Adrenal gland (tissue), 12 donors: ENCODE measurements around the gene STRADB. TPM values are rescaled to one million over a fixed set of nuclear protein-coding genes. Genes with fewer than 3 reads are reported as not detected.

Experiments used
- DNase-seq, 7 donors: peaks; one replicate each; pipeline ENCODE4 v3.0.0-alpha.2; 2019 to 2020
- H3K27ac ChIP-seq, 5 donors: fragments of 200-600 bp; sonication (generic) in 4 of 5; 1 replicate in 3 of 5; 2 replicates in 2 of 5; pipeline versions ENCODE4 v1.5.1 to v1.8.0; 2016 to 2020; ENCODE audit warnings: mild to moderate bottlenecking in 1 of 5
- H3K27me3 ChIP-seq: fragments of 200-600 bp; 2 replicates; pipeline ENCODE4 v1.8.0; 2021
- H3K36me3 ChIP-seq, 2 donors: fragments of 200-600 bp; replicated peaks in 1 of 2; 1 replicate in 1 of 2; 2 replicates in 1 of 2; pipeline versions ENCODE4 v1.5.1 to v1.8.0; 2018 to 2022
- H3K4me1 ChIP-seq, 2 donors: fragments of 200-600 bp; replicated peaks in 1 of 2; 1 replicate in 1 of 2; 2 replicates in 1 of 2; pipeline versions ENCODE4 v1.5.1 to v1.8.0; 2018 to 2021
- H3K4me3 ChIP-seq, 4 donors: fragments of 200-600 bp; sonication (generic) in 3 of 4; one replicate each; pipeline ENCODE4 v1.5.1; 2016 to 2018
- H3K9me3 ChIP-seq, 3 donors: fragments of 200-600 bp; sonication (generic) in 1 of 3; replicated peaks in 1 of 3; 1 replicate in 2 of 3; 2 replicates in 1 of 3; pipeline versions ENCODE4 v1.5.1 to v1.8.0; 2016 to 2021
- CTCF ChIP-seq, 6 experiments: fragments of 450-650 bp in 4 of 6; fragments of 200-600 bp in 2 of 6; sonication (generic) in 1 of 6; IDR thresholded peaks; 1 replicate in 5 of 6; 2 replicates in 1 of 6; pipeline versions ENCODE4 v1.5.1 to v1.8.0; 2016 to 2021; ENCODE audit warnings: antibody characterized with exemption in 6 of 6, mild to moderate bottlenecking in 2 of 6, moderate library complexity in 1 of 6
- POLR2A ChIP-seq, 2 donors: fragments of 450-650 bp; IDR thresholded peaks; one replicate each; pipeline ENCODE4 v1.6.1; 2017; ENCODE audit warnings: antibody characterized with exemption in 2 of 2, mild to moderate bottlenecking in 2 of 2, moderate library complexity in 1 of 2
- WGBS, 4 donors: extraction: QIAGEN DNeasy Blood & Tissue Kit in 2 of 4; methylation state at CpG; one replicate each; pipeline versions ENCODE4 v1.1.5 to v1.1.7; 2013 to 2017; 5-methylcytosine and 5-hydroxymethylcytosine counted together
- intact Hi-C, 2 donors: fragments of 100-400 bp; cut with DNase I; formaldehyde crosslinking; loops; one replicate each; pipeline versions ENCODE4 v1.14.1 to v1.15.0; 2022 to 2023
- polyA plus RNA-seq, 3 donors: library from polyadenylated mRNA; stranded (reverse); fragments of 200-250 nt in 2 of 3; fragments of 350-450 nt in 1 of 3; fragmentation: Illumina TruSeq in 1 of 3; extraction: RNeasy Lipid Tissue Mini Kit (QIAGEN cat#74804) in 1 of 3; gene quantifications; one replicate each; pipeline ENCODE4 v1.2.3, GENCODE V29; 2013 to 2014
- total RNA-seq, 9 donors: library from RNA; depleted of rRNA in 4 of 9; stranded (reverse); fragments of >200 nt in 4 of 9; fragments of 120-200 nt in 1 of 9; fragmentation: NEBNext Ultra II Directional in 1 of 9; extraction: Animal tissue kit (Norgen Biotek cat#: 25700) in 1 of 9; gene quantifications; one replicate each; pipeline versions ENCODE4 v1.1.0 to v1.2.4, GENCODE V29; 2013 to 2023
- donor health status: healthy with polysubstance abuse.
- donor health status: Bipolar disorder and iron deficiency.
- donor health status: DM: yes; HTN: yes; CAD: no.
- donor health status: DM: no; HTN: no; CAD: no.
- donor health status: DM: no; HTN: no; CAD: no.
- donor health status: DM: yes; HTN: yes; CAD: no.

STRADB gene
- total and polyA plus RNA-seq, 12 donors = 51.2 to 154 (median 95.0) TPM

GRCh38 chr2:201402651-201403562 is 48.6 kb upstream of the STRADB start:
- H3K4me3 ChIP-seq = no peak overlapping the region
- H3K36me3 ChIP-seq = peaks cover 0 to 1% of the 10 kb centered on the region in 2 donors
- 52 to 61% (median 59%) methylated on average over 6 of the region's 6 CpGs for WGBS, 4 donors
- H3K4me1 ChIP-seq = peaks cover 13 to 37% of the 10 kb centered on the region in 2 donors
- no peaks in the 10 kb centered on the region for H3K9me3 ChIP-seq
- no peak for DNase-seq
- H3K27me3 ChIP-seq = no peaks in the 10 kb centered on the region
- H3K27ac ChIP-seq = peak overlapping the region; percentile 7 to 61 (median 51)
- TF ChIP-seq POLR2A (IDR thresholded peaks at IDR 0.05) (no peak), CTCF (IDR thresholded peaks at IDR 0.05) (no peak)
- intact Hi-C loops = no loop called here

GRCh38 chr2:201403880-201404279 is 47.7 kb upstream of the STRADB start:
- H3K9me3 ChIP-seq = no peaks in the 10 kb centered on the region
- H3K27ac ChIP-seq = peak overlapping the region in 4 of 5 donors; percentile 4 to 61 (median 30)
- H3K4me1 ChIP-seq = peaks cover 13 to 37% of the 10 kb centered on the region in 2 donors
- no peaks in the 10 kb centered on the region for H3K27me3 ChIP-seq
- H3K36me3 ChIP-seq = no peaks in the 10 kb centered on the region
- TF ChIP-seq POLR2A (IDR thresholded peaks at IDR 0.05) (no peak), CTCF (IDR thresholded peaks at IDR 0.05) (no peak)
- WGBS, 4 donors = 92 to 94% (median 92%) methylated on average over 3 of the region's 3 CpGs
- intact Hi-C loops = no loop called here
- no peak for DNase-seq
- no peak overlapping the region for H3K4me3 ChIP-seq

GRCh38 chr2:201404699-201405280 is 46.8 kb upstream of the STRADB start:
- 82 to 92% (median 87%) methylated on average over 3 of the region's 3 CpGs for WGBS, 4 donors
- DNase-seq = no peak
- H3K27ac ChIP-seq = peak overlapping the region in 1 of 5 donors; percentile 63
- H3K36me3 ChIP-seq = no peaks in the 10 kb centered on the region
- intact Hi-C loops = no loop called here
- no peaks in the 10 kb centered on the region for H3K27me3 ChIP-seq
- H3K4me3 ChIP-seq = no peak overlapping the region
- H3K9me3 ChIP-seq = no peaks in the 10 kb centered on the region
- TF ChIP-seq CTCF (IDR thresholded peaks at IDR 0.05) (no peak), POLR2A (IDR thresholded peaks at IDR 0.05) (no peak)
- peaks cover 13 to 45% of the 10 kb centered on the region in 2 donors for H3K4me1 ChIP-seq

- intact Hi-C loops = no loop called here
- H3K4me3 ChIP-seq = peak overlapping the region in 1 of 4 donors; percentile 8
- H3K27ac ChIP-seq = peak overlapping the region in 2 of 5 donors; percentile 49 to 63
- no peaks in the 10 kb centered on the region for H3K9me3 ChIP-seq
- 20 to 25% (median 24%) methylated on average over 3 of the region's 3 CpGs for WGBS, 4 donors
- H3K27me3 ChIP-seq = no peaks in the 10 kb centered on the region
- TF ChIP-seq CTCF (IDR thresholded peaks at IDR 0.05) (no peak), POLR2A (IDR thresholded peaks at IDR 0.05) (no peak)
- H3K4me1 ChIP-seq = peaks cover 13 to 45% of the 10 kb centered on the region in 2 donors
- peak in 4 of 7 donors; percentile 39 to 62 (median 52) for DNase-seq
- H3K36me3 ChIP-seq = no peaks in the 10 kb centered on the region
These were observed 45.4 kb upstream of the STRADB start for GRCh38 chr2:201406077-201406662.
